ENCODE data around the gene USH1G.

Gene USH1G

DNA sequence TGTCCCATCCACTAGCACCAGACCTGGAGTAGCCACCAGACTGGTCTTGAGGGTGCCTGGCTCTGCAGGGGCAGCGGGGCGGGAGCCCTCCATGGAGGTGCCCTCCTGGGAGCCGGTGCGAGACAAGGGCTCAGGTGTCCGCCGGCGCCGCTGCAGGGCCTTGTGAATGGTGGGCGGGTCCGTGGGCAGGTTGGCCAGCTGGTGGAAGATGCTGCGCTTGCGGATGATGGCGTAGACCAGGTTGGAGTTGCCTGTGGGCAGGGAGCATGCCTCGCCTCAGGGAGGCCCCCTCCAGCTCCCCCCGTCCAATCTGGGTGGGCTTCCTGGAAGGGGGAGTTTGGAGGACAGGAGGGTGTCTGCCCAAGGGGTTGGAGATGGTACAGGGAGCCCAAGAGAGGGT lies 31.1 kb upstream of the USH1G start:
- no peak for DNase-seq (ENCODE audit: low spot score)

DNA sequence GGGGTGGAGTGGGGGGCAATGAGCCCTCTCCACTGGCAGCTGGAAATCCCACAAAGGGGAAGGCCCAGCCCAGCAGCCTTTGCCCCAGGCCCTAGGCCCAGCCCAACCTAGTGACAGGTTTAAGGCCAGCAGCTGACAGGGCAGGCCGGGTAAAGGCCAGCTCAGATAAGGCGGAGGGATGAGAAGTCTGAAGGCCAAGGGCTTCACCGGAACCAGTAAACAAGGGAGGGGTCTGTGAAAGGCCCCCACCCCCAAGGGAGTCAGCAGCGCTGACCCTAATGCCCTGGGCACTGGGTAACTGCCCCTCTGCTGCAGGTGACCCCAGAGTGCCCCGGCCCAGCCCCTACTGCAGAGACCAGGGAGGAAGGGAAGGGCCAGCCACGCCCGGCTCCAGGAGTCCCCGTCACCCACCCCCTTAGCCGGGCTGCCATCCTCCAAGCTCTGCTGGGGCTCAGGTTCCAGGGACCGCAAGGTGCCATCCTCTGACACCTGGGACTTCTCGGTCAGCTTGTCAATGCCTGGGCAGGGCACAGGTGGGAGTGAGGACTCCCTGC lies 30.2 kb upstream of the USH1G start:
- DNase-seq (ENCODE audit: low spot score): no peak

- DNase-seq (ENCODE audit: low spot score): no peak
Observed at GRCh38 chr17:74952431-74953133, 29.5 kb upstream of the USH1G start.

- no peak for DNase-seq (ENCODE audit: low spot score)
Observed at GRCh38 chr17:74951680-74952421, 28.8 kb upstream of the USH1G start.

GRCh38 chr17:74951065-74951464 lies 28.0 kb upstream of the USH1G start:
- DNase-seq (ENCODE audit: low spot score): no peak

GRCh38 chr17:74950207-74950606 lies 27.2 kb upstream of the USH1G start:
- no peak for DNase-seq (ENCODE audit: low spot score)

DNA sequence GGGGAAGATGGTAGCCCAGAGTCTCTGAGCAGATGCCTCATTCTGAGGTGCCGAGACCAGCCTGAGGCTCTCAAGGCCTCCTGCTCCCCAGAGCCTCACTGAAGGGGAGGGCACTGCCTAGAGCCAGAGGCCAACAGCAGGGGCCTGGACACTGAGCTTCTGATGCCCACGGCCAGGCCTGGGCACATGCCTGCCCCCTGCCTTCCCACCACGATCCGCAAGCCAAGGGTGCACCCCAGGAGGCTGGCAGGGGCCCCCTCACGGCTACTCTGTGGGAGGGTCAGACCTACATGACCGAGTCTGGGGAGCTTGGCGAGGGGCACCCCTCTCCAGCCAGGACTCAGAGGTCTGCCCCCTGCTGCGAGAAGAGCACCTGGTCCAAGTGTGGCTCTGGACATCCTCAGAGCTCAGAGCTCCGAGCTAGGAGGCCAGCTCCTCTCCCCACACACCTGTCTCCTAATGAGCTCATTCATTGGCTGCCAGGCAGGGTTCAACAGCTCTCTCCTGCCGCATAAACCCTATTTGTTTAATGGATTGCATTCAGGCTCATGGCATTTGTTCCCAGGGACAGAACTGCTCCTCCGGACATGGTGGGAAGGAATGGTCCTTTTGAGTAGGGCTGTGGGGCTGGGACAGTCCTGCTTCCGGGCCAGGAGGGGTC lies 26.5 kb upstream of the USH1G start:
- DNase-seq (ENCODE audit: low spot score): no peak

DNA sequence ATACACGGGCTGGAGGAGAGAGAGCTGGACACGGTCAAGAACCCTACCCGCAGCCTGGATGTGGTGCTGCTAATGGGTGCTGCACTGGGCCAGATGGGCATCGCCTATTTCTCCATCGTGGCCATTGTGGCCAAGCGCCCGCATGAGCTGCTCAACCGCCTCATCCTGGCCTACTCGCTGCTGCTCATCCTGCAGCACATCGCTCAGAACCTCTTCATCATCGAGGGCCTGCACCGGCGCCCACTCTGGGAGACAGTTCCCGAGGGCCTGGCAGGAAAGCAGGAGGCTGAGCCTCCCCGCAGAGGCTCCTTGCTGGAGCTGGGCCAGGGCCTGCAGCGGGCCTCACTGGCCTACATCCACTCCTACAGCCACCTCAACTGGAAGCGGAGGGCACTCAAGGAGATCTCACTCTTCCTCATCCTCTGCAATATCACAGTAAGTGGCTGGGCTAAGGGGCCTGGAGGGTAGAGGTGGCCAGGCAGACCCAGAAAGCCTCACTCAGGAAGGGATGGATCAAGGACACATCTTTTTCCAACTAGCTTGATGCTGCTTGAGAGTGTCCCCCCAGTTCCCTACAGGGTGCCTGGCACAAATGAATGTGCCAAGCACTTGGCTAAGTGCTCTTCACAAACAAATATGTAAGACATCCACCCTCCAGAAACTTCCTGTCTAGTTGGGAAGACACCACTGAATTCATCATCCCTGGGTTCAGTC lies 24.1 kb upstream of the USH1G start:
- DNase-seq (ENCODE audit: low spot score): no peak

GRCh38 chr17:74946641-74947040 lies 23.6 kb upstream of the USH1G start:
- DNase-seq (ENCODE audit: low spot score): no peak

DNA sequence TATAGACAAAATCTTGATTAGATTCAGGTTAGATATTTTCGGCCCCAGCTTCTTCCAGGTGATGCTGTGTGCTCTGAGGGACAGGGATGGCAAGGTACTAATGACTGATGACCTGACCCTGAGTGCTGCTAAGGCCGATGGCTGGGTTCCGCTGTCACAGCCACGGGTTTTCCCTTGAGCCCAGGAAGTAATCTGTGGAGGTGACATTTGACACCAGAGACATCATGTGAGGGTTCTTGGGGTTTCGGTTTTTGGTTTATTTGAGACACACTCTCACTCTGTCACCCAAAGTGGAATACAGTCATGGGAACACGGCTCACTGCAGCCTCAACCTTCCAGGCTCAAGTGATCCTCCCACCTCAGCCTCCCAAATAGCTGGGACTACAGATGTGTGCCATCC lies 22.5 kb upstream of the USH1G start:
- no peak for DNase-seq (ENCODE audit: low spot score)

- no peak for DNase-seq (ENCODE audit: low spot score)
Observed at GRCh38 chr17:74943808-74944522, 20.9 kb upstream of the USH1G start.

DNA sequence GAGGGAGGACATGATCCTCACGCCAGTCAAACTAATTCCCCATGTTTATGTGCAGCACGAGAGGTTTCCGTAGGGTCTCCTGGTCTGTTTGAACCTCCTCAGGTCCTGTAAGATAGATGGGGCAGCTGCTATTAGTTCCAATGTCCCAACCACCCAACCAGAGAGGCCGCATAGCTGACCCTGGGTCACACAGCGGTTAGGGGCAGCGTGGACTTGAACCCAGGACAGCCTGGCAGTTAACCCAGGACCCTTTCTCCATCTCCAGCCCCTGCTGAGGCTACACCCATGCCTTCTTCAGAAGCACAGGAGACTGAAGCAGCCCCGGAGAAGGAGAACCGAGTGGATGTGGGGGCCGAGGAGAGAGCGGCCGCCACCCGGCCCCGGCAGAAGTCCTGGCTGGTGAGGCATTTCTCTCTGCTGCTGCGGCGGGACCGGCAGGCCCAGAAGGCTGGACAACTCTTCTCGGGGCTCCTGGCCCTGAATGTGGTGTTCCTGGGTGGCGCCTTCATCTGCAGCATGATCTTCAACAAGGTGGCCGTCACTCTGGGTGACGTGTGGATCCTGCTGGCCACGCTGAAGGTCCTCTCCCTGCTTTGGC lies 18.2 kb upstream of the USH1G start:
- no peak for DNase-seq (ENCODE audit: low spot score)

DNA sequence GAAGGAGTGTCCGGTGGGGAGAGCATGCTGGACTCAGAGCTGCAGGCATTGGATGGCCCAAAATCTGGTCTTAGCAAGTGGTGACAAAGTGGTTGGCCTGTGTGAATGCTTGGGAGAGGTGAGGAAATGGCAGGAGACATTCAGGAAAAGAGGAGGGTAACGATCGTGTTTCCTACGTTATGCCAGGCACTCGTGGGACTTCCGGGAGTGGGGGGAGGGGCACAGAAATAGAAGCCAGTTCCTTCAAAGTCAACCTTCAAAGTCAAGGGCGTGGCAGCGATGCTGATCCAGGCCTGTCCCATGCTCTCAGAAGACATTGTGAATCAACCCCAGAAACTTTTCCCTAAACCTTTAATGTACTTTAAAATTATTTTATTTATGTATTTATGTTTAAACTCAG lies 16.5 kb upstream of the USH1G start:
- DNase-seq (ENCODE audit: low spot score): no peak

GRCh38 chr17:74938194-74938950 lies 15.3 kb upstream of the USH1G start:
- DNase-seq (ENCODE audit: low spot score): no peak

GRCh38 chr17:74937064-74938051 lies 14.3 kb upstream of the USH1G start:
- DNase-seq (ENCODE audit: low spot score): no peak

DNA sequence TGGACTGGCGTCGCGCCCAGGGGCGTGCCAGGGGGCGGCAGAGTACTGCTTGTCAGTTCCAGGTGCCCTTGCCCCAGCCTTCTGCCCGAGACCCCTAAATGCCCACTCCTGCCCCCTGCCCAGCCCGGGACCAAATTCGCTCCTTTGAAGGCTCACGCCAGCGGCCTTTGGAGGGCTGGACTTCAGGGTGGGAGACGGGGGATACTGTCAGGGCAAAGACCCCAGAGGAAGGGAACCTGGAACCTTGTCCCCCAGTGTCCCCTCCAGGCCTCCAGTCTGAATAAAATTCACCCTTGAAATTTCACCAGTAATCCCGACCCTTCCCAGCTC lies 13.4 kb upstream of the USH1G start:
- no peak for DNase-seq (ENCODE audit: low spot score)

GRCh38 chr17:74935585-74936469 lies 12.8 kb upstream of the USH1G start, which contains the start of gene OTOP3:
Gene OTOP3, plus strand, starts transcription at chr17:74935898. Its CDS starts 24 bp downstream, at chr17:74935922.
- DNase-seq (ENCODE audit: low spot score): no peak

- DNase-seq (ENCODE audit: low spot score): no peak
Observed at GRCh38 chr17:74935048-74935447, 12.0 kb upstream of the USH1G start.
